Neutrophil (primary cell): ENCODE data around the gene DLG4.

Experiments
- H3K27ac ChIP-seq: fragments of 200-600 bp; sonication (generic); 2 replicates; pipeline ENCODE4 v1.5.1; 2016; ENCODE audit warnings: mild to moderate bottlenecking, moderate library complexity
- H3K27me3 ChIP-seq: fragments of 200-600 bp; sonication (generic); 2 replicates; pipeline ENCODE4 v1.6.0; 2016; ENCODE audit warnings: mild to moderate bottlenecking
- H3K36me3 ChIP-seq: fragments of 200-600 bp; sonication (generic); 2 replicates; pipeline ENCODE4 v1.5.1; 2017
- H3K4me1 ChIP-seq, 2 experiments: fragments of 200-600 bp in 1 of 2; sonication (generic) in 1 of 2; 1 replicate in 1 of 2; 2 replicates in 1 of 2; pipeline versions ENCODE4 v1.5.1 to v1.6.1; 2013 to 2016; ENCODE audit warnings: low read depth in 1 of 2, low read length in 1 of 2, mild to moderate bottlenecking in 1 of 2, moderate library complexity in 1 of 2; ENCODE audit not compliant: control insufficient read depth in 1 of 2, insufficient read depth in 1 of 2
- H3K4me3 ChIP-seq, 2 experiments: fragments of 200-600 bp in 1 of 2; sonication (generic) in 1 of 2; 1 replicate in 1 of 2; 2 replicates in 1 of 2; pipeline ENCODE4 v1.5.1; 2013 to 2016; ENCODE audit warnings: low read depth in 1 of 2, low read length in 1 of 2, mild to moderate bottlenecking in 1 of 2, moderate library complexity in 1 of 2
- H3K9me3 ChIP-seq: fragments of 200-600 bp; sonication (generic); 2 replicates; pipeline ENCODE4 v1.5.1; 2016
- TF ChIP-seq, protein P1 (sequence below): fragments of 200-600 bp; sonication (generic); IDR thresholded peaks from 2 replicates; pipeline ENCODE4 v1.5.1; 2016; ENCODE audit warnings: antibody characterized with exemption

The DLG4 gene

DNA sequence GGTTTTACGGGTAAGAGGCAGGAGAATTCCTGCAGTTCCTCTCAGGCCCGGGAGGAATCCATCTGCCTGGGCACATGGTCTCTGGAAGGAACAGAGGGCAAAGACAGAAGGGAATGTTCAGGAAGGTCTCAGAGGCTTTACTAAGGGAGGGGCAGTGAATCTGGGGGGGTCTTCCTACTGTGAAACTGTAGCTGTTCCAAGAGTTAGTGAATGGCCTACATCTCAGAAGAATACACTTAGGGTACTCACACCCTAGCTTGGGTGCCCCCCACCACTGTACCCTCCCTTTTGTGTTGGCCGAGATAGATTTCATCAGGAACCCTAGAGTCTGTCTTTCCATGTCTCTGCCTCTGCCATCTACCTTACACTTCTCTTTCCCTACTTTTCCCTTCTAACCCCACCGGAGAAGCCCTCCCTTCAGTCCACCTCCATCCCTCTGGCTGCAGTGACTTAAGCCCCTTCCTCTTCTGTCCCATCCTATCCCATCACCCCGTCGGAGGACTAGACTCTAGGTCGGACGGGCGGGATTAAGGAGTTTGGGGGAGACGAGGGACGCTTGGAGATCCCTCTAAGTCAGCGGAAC lies 316 bp downstream of the DLG4 start:
- TF ChIP-seq, protein P1, sequence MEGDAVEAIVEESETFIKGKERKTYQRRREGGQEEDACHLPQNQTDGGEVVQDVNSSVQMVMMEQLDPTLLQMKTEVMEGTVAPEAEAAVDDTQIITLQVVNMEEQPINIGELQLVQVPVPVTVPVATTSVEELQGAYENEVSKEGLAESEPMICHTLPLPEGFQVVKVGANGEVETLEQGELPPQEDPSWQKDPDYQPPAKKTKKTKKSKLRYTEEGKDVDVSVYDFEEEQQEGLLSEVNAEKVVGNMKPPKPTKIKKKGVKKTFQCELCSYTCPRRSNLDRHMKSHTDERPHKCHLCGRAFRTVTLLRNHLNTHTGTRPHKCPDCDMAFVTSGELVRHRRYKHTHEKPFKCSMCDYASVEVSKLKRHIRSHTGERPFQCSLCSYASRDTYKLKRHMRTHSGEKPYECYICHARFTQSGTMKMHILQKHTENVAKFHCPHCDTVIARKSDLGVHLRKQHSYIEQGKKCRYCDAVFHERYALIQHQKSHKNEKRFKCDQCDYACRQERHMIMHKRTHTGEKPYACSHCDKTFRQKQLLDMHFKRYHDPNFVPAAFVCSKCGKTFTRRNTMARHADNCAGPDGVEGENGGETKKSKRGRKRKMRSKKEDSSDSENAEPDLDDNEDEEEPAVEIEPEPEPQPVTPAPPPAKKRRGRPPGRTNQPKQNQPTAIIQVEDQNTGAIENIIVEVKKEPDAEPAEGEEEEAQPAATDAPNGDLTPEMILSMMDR = no peak
- Histone ChIP-seq H3K4me3 (peak overlapping the region; percentile 89 to 90), H3K27ac (peak overlapping the region; percentile 75), H3K36me3 (peaks cover 26% of the 10 kb centered on the region), H3K9me3 (no peaks in the 10 kb centered on the region), H3K4me1 (peaks cover 40 to 50% of the 10 kb centered on the region in 2 experiments), H3K27me3 (peaks cover 12% of the 10 kb centered on the region)

GRCh38 chr17:7218758-7219157 lies 878 bp downstream of the DLG4 start:
- TF ChIP-seq, protein P1 = no peak
- Histone ChIP-seq H3K27me3 (peaks cover 12% of the 10 kb centered on the region), H3K4me3 (no peak overlapping the region), H3K27ac (no peak overlapping the region), H3K9me3 (no peaks in the 10 kb centered on the region), H3K4me1 (peaks cover 45 to 55% of the 10 kb centered on the region in 2 experiments), H3K36me3 (peaks cover 20% of the 10 kb centered on the region)

DNA sequence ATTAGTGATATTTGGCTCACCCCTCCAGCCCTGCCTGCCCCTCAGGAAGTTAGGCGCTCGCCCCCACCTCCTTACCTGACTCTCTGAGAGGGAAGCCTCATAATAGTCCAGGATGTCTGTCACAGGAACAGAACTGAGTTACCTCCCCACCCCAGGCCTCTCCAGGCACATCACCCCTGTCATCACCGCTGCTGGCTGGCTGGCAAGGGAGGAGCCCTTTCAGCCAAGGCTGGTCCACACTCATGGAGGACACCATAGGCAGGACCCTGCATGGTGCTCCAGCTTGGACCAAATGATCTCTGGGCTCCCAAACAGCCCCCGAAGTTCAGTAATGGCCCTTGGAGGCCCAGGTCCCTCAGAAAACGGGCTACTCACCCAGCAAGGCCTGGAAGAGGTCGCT lies 1.5 kb downstream of the DLG4 start:
- TF ChIP-seq, protein P1 = no peak
- H3K4me1 ChIP-seq = peaks cover 48 to 57% of the 10 kb centered on the region in 2 experiments
- H3K27ac ChIP-seq = no peak overlapping the region
- no peaks in the 10 kb centered on the region for H3K9me3 ChIP-seq
- H3K27me3 ChIP-seq = peaks cover 12% of the 10 kb centered on the region
- peaks cover 14% of the 10 kb centered on the region for H3K36me3 ChIP-seq
- H3K4me3 ChIP-seq = no peak overlapping the region

DNA sequence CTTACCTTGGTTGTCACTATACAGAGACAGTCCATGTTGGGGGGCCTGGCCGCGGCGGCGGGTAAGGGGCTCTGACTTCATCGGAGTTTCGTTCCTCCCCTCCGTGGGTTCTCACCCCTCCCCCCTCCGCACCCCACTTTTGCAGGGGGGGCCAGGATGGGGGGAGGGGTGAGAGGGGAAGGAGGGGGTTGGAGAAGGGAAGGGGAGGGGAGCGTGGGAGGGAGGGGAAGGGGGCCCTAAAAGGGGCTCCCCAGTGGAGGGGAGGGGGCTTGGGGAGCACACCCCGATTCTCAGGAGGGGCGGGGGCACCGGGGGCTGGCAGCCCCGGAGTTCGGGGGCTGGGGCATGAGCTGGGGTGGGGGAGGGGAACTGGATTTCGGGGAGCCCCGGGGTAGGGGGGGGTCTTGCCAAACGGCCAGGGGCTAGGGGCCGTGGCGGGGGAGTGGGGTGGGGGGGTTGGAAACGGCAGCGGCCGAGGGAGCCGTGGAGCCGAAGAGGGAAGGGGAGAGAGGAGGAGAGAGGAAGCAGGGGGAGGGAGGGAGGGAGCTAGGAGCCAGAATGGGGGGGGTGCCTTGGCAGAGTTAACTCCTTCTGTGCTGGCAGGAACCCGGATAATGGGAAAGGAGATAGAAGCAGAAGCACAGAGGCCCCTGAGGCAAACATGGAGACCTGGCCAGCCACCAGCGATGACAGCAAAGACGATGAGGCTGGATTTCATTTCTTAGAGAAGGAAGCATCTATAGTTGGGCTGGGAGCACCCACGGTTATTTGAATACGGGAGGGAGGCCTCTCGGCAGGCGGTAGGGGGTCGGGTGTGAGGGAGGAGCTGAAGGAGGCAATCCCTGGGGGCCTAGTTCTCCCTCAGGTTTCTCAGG lies 2.3 kb downstream of the DLG4 start:
- Histone ChIP-seq H3K9me3 (no peaks in the 10 kb centered on the region), H3K27me3 (peaks cover 12% of the 10 kb centered on the region), H3K4me1 (peaks cover 48 to 57% of the 10 kb centered on the region in 2 experiments), H3K27ac (no peak overlapping the region), H3K36me3 (peaks cover 6% of the 10 kb centered on the region), H3K4me3 (no peak overlapping the region)
- TF ChIP-seq, protein P1 = no peak

DNA sequence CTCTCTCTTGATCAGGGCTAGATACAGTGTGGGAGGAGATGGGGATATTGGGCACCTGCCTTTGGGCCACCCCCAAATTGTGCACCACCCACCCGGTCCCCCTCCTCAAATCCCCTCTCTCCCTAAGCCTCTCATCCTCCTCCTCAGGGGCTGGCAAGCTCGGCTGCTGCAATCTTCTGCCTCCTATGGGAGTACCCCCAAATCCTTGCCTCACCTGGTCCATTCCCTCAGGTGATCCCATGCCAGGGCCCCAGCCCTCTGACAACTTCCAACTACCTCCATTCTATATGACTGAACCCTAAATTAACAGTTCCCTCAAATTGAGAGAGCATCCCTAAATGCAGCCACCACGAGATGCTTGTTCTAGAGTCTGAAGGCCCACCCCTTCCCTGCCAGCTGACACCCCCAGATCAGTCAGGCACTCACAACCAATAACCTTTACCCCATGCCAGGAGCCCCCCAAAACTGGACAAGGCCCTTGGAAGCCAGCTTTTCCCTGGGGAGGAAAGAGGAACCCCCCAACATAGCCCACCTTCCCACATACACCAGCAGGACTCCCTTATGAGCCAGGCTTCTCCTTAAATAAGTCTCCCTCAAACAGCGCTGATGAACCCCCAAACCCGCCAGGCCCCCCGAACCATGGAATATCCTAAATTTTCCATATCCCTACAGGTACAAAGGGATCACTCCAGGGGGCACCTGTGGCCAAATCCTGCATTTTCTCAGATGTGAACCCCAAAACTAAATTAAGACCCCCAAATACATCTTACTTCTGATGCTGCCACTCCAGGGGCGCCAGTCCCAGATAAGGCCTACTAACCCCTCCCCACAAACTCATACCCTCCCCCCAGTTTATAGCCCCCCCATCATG lies 3.2 kb downstream of the DLG4 start:
- no peak overlapping the region for H3K4me3 ChIP-seq
- H3K4me1 ChIP-seq = peaks cover 48 to 57% of the 10 kb centered on the region in 2 experiments
- no peak overlapping the region for H3K27ac ChIP-seq
- peaks cover 17% of the 10 kb centered on the region for H3K27me3 ChIP-seq
- no peaks in the 10 kb centered on the region for H3K9me3 ChIP-seq
- no peaks in the 10 kb centered on the region for H3K36me3 ChIP-seq
- TF ChIP-seq, protein P1 = no peak
